ENCODE measurements around the gene MEIOC. TPM values are rescaled to one million over a fixed set of nuclear protein-coding genes. Genes with fewer than 3 reads are reported as not detected.
A peak's percentile ranks its signal among the peaks of the same experiment; 100 is the strongest.

Gene MEIOC
- polyA plus RNA-seq, 3 donors: 0.09 to 0.15 TPM; not detected in 1

DNA sequence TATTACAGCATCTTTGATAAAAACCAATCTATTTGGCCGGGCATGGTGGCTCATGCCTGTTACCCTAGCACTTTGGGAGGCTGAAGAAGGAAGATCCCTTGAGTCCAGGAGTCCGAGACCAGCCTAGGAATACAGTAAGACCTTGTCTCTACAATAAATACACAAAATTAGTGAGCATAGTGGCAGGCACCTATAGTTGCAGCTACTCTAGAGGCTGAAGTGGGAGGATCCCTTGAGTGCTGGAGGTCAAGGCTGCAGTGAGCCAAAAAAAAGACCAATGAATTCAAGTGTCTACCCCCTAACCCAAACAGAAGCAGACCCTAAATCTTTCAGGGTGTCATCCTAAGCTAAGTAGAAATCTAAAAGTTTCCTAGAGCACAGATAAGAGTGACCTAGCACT lies 7.3 kb upstream of the MEIOC start:
- intact Hi-C loops (cut with micrococcal nuclease): no loop called here
- Histone ChIP-seq H3K79me2 (ENCODE audit: insufficient read depth, low read length) (no peaks in the 10 kb centered on the region), H3K36me3 (replicated peaks in 1 of 2; ENCODE audit: control insufficient read depth in 1 of 2, insufficient read depth in 2 of 2, low read length in 2 of 2) (no peaks in the 10 kb centered on the region), H3K27me3 (ENCODE audit: control insufficient read depth in 2 of 2, insufficient read depth in 2 of 2, low read length in 2 of 2) (peaks cover 3 to 13% of the 10 kb centered on the region in 2 donors), H3K4me2 (replicated peaks; ENCODE audit: extremely low read depth, low read length, poor library complexity, severe bottlenecking) (no peak overlapping the region), H3K4me1 (ENCODE audit: control insufficient read depth in 1 of 2, insufficient read depth in 2 of 2, low read length in 2 of 2) (no peaks in the 10 kb centered on the region), H3K9me3 (replicated peaks in 1 of 2; ENCODE audit: control insufficient read depth in 1 of 2, insufficient read depth in 1 of 2, low read length in 2 of 2) (no peaks in the 10 kb centered on the region), H3K9ac (ENCODE audit: insufficient read depth, low read length, poor library complexity, severe bottlenecking) (no peak overlapping the region), H3K27ac (ENCODE audit: low read depth in 1 of 2, low read length in 2 of 2) (no peak overlapping the region), H2AFZ (ENCODE audit: insufficient read depth, low read depth, low read length, poor library complexity, severe bottlenecking) (peak overlapping the region; percentile 19), H3K4me3 (replicated peaks in 1 of 3; ENCODE audit: low read depth in 2 of 3, low read length in 3 of 3) (no peak overlapping the region), H4K20me1 (ENCODE audit: insufficient read depth, low read length) (no peaks in the 10 kb centered on the region)
- H3K36me3 Mint-ChIP-seq: no peaks in the 10 kb centered on the region
- no peak overlapping the region for H3K27ac Mint-ChIP-seq
- TF ChIP-seq, protein P1, sequence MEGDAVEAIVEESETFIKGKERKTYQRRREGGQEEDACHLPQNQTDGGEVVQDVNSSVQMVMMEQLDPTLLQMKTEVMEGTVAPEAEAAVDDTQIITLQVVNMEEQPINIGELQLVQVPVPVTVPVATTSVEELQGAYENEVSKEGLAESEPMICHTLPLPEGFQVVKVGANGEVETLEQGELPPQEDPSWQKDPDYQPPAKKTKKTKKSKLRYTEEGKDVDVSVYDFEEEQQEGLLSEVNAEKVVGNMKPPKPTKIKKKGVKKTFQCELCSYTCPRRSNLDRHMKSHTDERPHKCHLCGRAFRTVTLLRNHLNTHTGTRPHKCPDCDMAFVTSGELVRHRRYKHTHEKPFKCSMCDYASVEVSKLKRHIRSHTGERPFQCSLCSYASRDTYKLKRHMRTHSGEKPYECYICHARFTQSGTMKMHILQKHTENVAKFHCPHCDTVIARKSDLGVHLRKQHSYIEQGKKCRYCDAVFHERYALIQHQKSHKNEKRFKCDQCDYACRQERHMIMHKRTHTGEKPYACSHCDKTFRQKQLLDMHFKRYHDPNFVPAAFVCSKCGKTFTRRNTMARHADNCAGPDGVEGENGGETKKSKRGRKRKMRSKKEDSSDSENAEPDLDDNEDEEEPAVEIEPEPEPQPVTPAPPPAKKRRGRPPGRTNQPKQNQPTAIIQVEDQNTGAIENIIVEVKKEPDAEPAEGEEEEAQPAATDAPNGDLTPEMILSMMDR (IDR thresholded peaks at IDR 0.05): no peak
- WGBS (ENCODE audit: insufficient coverage): no CpG with 5 or more reads among the region's 2 CpGs
- peaks cover 3% of the 10 kb centered on the region for H3K4me1 Mint-ChIP-seq
- peaks cover 0 to 6% (median 0%) of the 10 kb centered on the region in 7 donors for H3K9me3 Mint-ChIP-seq
- peaks cover 16 to 32% (median 31%) of the 10 kb centered on the region in 3 donors for H3K27me3 Mint-ChIP-seq (ENCODE audit: low read depth in 3 of 3)
- no peak overlapping the region for H3K4me3 Mint-ChIP-seq
- no peak for DNase-seq

DNA sequence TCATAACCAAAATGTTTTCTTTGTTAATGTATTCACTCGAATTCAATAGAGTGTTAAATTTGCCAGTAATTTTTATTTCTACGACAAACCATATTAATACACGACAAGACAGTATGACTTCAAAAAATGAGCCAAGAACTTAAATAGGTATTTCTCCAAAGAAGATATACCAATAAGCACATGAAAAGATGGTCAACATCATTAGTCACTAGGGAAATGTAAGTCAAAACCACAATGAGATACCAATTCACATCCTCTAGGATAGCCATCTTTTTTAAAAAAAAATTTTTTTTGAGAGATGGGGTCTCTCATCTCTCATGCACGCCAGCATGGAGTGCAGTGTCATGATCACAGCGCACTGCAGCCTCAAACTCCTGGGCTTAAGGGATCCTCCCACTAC lies 5.0 kb upstream of the MEIOC start:
- Histone ChIP-seq H3K4me2 (replicated peaks; ENCODE audit: extremely low read depth, low read length, poor library complexity, severe bottlenecking) (no peak overlapping the region), H3K79me2 (ENCODE audit: insufficient read depth, low read length) (no peaks in the 10 kb centered on the region), H3K36me3 (replicated peaks in 1 of 2; ENCODE audit: control insufficient read depth in 1 of 2, insufficient read depth in 2 of 2, low read length in 2 of 2) (no peaks in the 10 kb centered on the region), H2AFZ (ENCODE audit: insufficient read depth, low read depth, low read length, poor library complexity, severe bottlenecking) (no peak overlapping the region), H3K9ac (ENCODE audit: insufficient read depth, low read length, poor library complexity, severe bottlenecking) (no peak overlapping the region), H3K9me3 (replicated peaks in 1 of 2; ENCODE audit: control insufficient read depth in 1 of 2, insufficient read depth in 1 of 2, low read length in 2 of 2) (peaks cover 6 to 8% of the 10 kb centered on the region in 2 donors), H3K4me1 (ENCODE audit: control insufficient read depth in 1 of 2, insufficient read depth in 2 of 2, low read length in 2 of 2) (peaks cover 0 to 4% of the 10 kb centered on the region in 2 donors), H3K4me3 (replicated peaks in 1 of 3; ENCODE audit: low read depth in 2 of 3, low read length in 3 of 3) (no peak overlapping the region), H4K20me1 (ENCODE audit: insufficient read depth, low read length) (no peaks in the 10 kb centered on the region), H3K27me3 (ENCODE audit: control insufficient read depth in 2 of 2, insufficient read depth in 2 of 2, low read length in 2 of 2) (peaks cover 14 to 34% of the 10 kb centered on the region in 2 donors), H3K27ac (ENCODE audit: low read depth in 1 of 2, low read length in 2 of 2) (no peak overlapping the region)
- H3K36me3 Mint-ChIP-seq: no peaks in the 10 kb centered on the region
- H3K27me3 Mint-ChIP-seq (ENCODE audit: low read depth in 3 of 3): peaks cover 39 to 53% (median 53%) of the 10 kb centered on the region in 3 donors
- intact Hi-C loops (cut with micrococcal nuclease): no loop called here
- no peak overlapping the region for H3K4me3 Mint-ChIP-seq
- H3K4me1 Mint-ChIP-seq: peaks cover 5% of the 10 kb centered on the region
- H3K27ac Mint-ChIP-seq: no peak overlapping the region
- peaks cover 0 to 14% (median 9%) of the 10 kb centered on the region in 7 donors for H3K9me3 Mint-ChIP-seq
- TF ChIP-seq, protein P1 (IDR thresholded peaks at IDR 0.05): no peak
- no peak for DNase-seq
- no CpG with 5 or more reads among the region's 5 CpGs for WGBS (ENCODE audit: insufficient coverage)
